GM19455 (cell line): ENCODE measurements around the gene RASA3.
"Not testable (repeated sequence)": the region's sequence is repeated elsewhere in the genome, so short reads cannot be mapped to it uniquely, and the experiment has no call there.

ENCODE experiments used
- ATAC-seq: cut with Tn5 transposase; IDR thresholded peaks from one replicate; pipeline ENCODE4 v1.9.1; 2021; ENCODE audit not compliant: unreplicated experiment

Gene RASA3, protein sequence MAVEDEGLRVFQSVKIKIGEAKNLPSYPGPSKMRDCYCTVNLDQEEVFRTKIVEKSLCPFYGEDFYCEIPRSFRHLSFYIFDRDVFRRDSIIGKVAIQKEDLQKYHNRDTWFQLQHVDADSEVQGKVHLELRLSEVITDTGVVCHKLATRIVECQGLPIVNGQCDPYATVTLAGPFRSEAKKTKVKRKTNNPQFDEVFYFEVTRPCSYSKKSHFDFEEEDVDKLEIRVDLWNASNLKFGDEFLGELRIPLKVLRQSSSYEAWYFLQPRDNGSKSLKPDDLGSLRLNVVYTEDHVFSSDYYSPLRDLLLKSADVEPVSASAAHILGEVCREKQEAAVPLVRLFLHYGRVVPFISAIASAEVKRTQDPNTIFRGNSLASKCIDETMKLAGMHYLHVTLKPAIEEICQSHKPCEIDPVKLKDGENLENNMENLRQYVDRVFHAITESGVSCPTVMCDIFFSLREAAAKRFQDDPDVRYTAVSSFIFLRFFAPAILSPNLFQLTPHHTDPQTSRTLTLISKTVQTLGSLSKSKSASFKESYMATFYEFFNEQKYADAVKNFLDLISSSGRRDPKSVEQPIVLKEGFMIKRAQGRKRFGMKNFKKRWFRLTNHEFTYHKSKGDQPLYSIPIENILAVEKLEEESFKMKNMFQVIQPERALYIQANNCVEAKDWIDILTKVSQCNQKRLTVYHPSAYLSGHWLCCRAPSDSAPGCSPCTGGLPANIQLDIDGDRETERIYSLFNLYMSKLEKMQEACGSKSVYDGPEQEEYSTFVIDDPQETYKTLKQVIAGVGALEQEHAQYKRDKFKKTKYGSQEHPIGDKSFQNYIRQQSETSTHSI

DNA sequence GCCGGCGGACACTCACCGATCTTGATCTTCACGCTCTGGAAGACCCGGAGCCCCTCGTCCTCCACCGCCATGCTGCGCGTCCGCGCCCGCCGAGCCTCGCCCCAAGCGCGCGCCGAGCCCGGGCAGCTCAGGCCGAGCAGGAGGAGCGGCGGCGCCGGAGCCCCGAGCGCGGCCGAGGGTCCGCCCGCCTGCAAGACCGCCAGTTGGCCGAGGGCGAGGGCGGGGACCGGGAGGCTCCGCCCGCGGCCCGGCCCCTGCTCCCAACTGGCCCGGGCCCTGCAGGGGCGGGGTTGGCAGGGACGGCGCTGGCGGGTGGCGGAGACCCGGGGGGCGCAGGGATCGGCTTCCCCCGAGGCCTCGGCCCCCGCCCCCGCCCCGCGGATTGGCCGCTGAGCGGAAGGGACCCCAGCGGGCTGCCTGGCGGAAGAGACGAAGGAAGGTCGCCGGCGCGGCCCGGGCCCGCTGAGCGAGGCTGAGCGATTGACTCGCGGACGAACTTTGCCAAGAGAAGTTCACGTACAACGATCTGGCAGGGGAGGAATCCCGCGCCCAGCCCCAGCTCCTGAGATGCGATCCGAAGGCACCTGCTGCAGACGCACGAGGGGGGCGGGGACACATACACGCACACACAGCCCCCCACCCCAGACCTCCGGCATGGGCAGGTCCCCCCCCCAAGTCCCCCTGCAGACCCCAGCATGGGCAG, at the start of gene RASA3:
TSS of gene RASA3 (minus strand) at position 205 of the 703 bp plus-strand sequence. CDS start at position 71, 134 bp downstream.
- ATAC-seq = peak; percentile 64

DNA sequence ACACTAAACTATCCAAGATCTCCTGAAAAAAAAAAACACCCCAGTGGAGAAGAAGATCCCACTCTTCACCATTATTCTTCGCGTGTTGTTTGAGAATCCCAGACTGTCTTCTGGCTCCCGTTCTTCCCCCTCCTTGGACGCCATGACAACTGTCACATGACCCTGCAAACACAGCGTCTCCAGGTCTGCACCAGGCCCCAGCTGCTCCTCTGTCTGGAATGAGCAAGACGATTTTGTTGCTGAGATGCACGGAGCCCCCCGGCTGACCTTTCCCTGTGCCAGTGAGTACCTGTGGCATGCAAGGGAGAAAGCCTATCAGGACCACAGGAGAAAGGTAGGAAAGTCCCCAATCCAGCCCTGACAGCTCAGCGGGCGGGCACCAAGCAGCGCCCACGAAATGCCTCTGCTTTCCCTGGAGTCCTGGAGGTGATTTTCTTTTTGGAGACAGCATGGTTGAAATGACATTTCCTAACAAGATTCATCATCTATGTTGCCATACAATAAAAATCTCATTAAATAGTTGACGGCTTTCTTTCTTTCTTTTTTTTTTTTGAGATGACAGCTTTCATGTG, 46.8 kb upstream of the RASA3 start, which contains the start of gene CFAP97D2:
TSS of gene CFAP97D2 (plus strand) at position 171 of the 572 bp plus-strand sequence. CDS start at position 245, 74 bp downstream.
- ATAC-seq = no peak

DNA sequence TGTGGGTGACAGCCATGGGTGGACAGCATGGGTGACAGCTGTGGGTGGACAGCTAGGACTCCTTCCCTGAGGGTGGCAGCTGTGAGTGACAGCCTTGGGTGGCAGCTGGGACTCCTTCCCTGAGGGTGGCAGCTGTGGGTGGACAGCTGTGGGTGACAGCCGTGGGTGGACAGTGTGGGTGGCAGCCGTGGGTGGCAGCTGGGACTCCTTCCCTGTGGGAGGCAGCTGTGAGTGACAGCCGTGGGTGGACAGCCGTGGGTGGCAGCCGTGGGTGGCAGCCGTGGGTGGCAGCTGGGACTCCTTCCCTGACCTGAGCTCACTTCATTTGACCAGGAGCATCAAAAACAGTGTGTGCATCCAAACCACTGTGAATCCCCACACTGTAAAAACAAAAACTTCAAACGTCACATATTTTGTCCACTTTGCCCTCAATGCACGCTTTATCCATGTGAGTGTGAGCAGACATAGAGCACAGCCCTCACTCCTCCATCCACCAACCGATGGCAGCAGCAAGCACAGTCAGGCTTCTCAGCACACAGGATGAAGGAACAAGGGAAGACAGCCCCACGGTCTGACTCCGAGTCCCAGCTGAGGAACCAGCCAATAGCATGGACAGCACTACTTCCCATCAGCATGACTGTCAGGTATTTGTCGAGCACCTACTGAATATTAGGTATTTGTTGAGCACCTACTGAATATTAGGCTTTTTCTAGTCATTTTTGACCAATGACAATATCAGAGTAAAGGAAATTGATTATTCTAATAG, 45.0 kb upstream of the RASA3 start:
- no peak for ATAC-seq

DNA sequence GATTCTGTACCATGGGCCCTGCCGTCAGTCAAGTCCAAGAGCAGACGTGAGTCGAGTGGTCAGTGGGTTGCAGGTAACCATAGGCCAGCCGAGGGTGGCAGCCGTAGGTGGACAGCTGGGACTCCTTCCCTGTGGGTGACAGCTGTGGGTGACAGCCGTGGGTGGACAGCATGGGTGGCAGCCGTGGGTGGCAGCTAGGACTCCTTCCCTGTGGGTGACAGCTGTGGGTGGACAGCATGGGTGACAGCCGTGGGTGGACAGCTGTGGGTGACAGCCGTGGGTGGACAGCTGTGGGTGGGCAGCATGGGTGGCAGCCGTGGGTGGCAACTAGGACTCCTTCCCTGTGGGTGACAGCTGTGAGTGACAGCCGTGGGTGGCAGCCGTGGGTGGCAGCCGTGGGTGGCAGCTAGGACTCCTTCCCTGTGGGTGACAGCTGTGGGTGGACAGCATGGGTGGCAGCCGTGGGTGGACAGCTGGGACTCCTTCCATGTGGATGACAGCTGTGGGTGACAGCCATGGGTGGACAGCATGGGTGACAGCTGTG, 44.0 kb upstream of the RASA3 start:
- not testable (repeated sequence) for ATAC-seq

DNA sequence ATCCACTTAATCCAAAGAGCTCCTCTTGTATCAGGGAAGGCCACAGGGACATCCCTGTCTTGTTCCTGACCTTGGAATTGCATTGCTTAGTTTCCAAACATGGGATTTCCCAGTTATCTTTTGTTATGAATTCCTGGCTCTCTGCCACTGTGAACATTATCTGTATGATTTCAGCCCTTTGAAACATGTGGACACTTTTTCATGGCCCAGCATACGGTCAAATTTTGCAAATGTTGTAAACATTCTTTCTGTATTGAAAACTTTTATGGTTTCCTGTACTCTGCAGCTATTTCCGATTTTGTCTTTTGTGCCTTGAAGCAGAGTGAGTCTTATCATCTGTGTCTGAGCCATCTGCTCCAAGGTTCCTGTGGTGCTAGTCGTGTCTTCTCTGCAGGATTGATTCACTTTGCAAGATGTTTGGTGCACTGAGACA, 42.1 kb upstream of the RASA3 start:
- no peak for ATAC-seq

DNA sequence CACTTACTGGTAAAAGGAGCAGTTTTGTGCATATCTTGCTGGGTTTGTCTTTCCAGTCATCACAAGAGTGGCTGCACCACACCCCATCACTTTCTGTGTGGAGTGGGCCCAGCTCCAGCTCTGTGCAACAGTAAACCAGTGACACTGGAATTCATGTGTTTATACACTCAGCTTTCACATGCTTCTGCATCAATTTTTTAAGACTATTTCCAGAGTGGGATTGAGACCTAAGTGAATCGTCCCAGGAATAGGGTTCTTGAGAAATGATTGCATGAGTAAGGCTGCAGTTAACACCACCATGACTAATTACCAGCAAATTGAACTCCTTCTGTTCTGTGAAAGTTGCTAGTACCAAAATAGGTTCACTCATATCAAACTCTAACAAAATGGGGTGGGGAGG, 41.3 kb upstream of the RASA3 start:
- no peak for ATAC-seq

DNA sequence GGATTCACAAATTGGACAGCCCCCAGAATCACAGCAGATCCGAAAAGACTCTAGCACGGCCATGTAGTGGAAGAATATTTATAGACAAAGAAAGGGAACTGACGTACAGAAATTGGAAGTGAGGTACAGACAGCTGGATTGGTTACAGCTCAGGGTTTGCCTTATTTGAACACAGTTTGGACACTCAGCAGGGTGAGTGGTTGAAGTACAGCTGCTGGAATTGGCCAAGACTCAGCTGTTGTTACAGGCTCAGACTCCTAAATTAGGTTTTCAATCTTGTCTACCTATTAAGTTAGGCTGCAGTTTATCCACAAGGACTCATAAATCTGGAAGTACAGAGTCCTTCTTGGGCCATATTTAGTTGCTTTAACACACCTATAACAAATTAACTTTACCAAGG, 40.8 kb upstream of the RASA3 start:
- no peak for ATAC-seq

DNA sequence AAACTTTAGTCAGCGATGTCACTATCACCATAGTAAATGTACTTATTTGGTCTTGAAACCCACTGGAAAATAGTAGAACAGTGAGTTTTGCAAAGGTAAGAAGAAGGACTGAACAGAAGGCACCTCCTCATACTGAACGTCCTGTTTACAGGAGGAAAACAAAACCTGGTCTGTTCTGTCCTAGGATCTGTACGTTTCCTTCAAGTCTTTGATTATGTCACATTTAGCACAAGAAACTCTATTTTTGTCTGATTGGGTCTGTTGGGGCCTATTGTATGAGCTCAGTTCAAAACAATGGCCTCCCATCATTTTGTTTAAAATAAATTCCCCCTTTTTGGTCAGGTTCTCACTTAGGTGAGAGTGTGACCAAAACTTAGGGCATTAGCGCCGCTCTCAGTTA, 35.5 kb upstream of the RASA3 start:
- ATAC-seq = no peak

DNA sequence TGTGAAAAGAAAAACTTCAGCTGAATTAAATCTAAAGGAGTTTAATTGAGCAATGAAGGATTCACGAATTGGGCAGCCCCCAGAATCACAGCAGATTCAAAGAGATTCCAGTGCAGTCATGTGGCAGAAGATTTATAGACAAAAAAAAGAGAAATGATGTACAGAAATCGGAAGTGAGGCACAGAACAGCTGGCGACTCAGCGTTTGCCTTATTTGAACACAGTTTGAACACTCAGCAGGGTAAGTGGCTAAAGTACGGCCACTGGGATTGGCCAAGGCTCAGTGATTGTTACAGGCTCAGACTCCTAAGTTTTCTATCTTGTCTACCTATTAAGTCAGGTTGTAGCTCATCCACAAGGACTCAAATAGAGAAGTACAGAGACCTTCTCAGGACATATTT, 35.0 kb upstream of the RASA3 start:
- ATAC-seq = no peak

DNA sequence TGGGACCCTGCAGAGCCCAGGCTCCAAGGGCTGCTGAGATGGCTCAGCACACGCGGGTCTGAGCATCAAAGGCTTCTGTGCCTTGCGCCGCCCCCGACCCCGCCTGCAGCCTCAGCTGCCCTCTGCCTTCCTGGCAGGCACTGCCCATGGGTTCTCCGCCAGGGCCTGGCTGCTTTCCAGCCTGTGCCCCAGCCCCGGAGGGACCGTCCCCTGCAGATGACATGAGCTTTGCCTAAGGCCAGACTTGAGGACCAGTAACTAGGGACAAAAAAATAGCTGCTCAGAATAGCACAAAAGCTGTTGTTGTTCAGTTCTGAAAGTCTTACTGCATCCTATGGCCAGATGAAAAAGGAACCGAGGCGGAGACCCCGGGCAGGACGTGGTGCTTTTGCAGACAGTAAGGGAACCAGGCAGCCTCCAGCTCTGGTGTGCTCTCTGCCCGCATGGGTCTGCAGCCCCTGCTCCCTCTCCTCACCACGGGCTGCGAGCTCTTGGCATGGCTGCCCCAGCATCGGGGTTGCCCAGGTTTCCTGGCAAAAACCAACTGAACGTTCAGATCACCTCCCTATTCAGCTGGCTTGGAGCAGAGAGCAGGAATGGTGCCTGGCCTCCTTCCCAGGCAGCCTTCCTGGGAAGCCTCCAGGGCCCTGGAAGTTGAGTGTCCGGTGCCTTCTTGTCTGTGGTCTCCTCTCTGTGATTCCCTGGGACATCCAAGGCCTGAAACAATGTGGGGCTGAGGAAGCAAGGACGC, 34.1 kb upstream of the RASA3 start:
- no peak for ATAC-seq

DNA sequence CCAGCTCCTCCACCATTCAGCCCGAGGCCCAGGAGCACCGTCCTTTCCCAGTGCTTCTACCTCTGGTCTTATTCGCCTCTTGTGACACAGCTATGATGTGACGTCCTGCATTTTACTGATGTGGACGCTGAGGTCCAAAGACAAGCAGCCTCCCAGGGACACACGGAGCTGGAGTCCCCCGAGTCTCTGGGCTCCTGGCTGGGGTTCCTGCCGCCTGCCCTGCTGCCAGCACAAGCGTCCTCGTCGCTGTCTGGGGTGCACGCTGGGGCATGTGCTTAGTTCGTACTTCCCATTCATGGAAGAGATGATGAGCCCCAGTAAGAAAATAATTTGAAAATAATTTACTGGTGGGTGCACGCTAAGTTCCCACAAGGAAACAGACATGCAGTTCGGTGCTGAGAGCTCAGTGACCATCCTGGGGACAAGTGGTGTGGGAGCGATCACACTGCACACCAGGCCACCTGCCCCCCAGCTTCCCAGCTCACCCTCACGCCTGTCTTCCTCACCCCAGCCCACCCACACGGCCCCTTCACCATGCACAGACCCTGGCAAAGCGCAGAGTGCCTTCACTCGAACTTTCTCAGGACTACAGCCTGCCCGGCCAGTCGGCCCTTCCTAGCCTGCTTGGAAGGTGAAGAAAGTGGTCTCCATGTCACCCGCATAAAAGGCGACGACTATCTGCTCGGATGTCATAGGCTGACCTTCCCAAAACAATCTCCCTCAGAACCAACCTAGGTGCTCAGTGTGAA, 32.4 kb upstream of the RASA3 start:
- no peak for ATAC-seq

DNA sequence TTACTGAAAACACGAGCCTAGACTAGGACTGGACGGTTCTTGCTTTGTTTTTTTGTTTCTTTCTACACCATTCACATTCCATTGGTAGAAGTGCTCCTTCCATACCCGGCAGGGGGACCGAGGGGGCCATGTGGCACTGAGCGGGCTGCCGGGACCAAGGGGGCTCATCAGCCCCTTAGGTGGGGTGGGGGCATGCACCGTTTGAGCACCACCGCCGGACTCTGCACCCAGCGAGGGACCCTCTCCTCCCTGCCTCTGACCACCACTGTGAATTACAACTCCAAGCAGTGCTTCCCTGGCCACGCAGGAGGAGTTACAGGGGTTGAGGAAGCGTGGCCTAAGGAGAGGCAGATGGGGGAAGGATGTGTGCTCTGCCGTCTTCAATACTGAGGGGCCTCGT, 31.6 kb upstream of the RASA3 start:
- no peak for ATAC-seq

DNA sequence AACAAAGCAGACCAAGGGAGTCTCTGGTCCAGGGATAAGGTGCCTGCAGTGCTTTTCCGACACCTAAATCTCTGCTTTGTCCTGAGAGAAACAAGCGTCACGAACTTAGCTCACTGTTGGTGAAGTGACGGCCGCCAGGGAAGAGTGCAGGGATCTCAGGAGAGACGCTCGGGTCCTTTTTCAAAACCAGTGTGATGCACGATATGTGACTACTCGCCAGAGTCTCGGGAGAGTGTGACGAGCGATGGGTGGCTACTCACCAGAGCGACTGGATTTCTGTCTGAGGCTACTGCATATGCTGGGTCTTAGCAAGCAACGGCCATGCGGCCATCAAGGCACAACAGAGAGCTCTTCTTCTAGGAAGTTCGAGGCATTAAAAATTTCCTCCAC, 30.1 kb upstream of the RASA3 start:
- ATAC-seq = no peak

DNA sequence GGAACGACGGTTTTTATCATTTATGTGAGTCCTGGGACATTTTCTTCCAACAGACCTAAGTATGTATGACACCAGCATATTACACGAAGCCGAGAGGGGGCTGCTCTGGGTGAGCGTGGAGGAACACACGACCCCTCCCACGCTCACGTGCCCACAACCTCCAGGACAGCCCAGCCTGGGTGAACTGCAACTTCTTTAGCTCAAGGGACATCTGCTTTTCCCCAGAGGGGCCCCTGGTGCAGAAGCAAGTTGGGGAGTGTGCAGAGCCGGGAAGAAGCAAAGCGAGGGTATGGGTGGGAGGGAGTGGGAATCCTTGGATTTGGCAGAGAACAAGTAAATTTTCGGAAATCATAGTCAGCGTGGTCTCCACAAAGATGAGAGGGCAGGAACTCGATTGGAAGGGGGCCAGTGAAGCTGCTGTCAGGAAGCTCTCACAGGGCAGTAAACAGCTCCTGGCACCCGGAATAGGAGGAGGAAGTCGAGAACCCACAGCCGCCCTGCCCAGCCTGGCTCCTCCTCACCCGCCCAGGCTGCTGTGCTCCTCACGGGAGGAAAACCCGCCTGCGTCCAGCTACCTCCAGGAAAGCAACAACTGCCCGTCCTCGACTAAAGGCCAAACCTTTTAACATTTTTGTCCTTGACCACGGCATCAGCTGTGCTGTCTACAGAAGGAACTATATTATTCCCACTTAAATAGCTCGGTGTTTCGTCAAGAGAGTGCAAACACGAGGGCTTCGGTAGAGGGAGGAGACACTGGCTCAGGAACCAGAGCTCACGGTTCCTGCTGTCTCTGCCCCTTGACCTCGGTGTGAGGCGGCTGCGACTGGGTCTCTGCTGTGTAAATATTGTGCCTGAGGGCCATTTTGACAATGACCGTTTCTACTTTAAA, 29.5 kb upstream of the RASA3 start:
- no peak for ATAC-seq

DNA sequence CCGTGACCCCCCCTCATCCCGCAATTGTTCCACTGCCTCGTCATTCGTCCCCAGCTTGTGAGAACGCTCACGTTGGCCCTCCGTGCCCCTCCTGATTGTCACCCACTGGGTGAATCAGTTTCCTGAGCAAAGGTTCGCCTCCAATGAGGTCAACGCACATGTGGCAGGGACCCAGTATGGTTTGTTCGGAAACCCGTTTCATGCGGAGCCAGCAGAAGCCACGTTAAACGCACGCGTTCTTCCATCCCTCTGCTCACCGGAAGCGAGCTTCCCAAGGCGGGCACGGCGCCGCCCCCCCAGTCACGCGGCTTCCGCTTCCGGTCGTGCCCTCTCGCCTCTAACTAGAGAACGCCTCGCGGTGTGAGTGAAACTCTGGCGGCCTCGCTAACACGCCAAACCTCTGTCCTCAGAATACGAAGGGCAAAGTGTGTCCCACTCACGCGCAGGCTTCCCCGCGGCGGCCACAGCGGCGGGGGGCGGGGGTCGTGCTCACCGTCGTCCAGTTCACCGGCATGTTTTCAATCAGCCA, 28.7 kb upstream of the RASA3 start:
- ATAC-seq = no peak

DNA sequence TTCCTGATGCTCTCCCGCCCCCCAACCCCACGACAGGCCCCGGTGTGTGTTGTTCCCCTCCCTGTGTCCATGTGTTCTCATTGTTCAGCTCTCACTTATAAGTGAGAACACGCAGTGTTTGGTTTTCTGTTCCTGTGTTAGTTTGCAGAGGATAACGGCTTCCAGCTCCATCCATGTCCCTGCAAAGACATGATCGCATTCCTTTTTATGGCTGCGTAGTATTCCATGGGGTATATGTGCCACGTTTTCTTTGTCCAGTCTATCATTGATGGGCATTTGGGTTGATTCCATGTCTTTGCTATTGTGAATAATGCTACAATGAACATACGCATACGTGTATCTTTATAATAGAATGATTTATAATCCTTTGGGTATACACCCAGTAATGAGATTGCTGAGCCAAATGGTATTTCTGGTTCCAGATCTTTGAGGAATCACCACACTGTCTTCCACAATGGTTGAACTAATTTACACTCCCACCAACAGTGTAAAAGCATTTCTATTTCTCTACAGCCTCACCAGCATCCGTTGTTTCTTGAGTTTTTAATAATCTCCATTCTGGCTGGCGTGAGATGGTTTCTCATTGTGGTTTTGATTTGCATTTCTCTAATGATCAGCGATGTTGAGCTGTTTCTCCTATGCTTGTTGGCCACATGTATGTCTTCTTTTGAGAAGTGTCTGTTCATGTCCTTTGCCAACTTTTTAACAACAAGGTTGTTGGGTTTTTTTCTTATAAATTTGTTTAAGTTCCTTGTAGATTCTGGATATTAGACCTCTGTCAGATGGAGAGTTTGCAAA, 26.6 kb upstream of the RASA3 start:
- ATAC-seq = not testable (repeated sequence)
